Measurements from ENCODE around the gene RABGAP1L. TPM values are rescaled to one million over a fixed set of nuclear protein-coding genes. Genes with fewer than 3 reads are reported as not detected.

RABGAP1L gene
- total and polyA plus RNA-seq, 2 of the 8 experiments (the other 6 are each of a cell fraction or from before 2014, with no cell fraction given) = 33.3 to 156 TPM

DNA sequence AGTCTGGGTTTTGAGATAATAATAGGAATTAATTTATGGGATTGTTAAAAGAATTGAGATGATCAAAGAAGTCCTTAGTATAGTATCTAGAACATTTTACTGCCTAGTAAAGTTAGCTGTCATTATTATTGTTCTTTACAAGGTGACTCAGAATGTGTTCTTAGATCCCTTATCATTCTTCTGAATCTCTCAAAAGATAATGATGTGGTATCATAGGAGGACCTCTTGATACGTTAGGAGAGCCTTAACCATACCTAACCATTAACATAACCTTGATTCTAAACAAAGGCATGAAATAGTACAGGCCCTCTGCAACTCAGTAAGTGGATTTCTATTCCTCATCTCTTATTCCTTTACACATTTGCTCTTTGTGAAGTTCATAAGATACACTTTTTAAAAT lies 593.8 kb downstream of the RABGAP1L start:
- H3K9ac ChIP-seq (replicated peaks in 1 of 4; ENCODE audit: extremely low read depth in 1 of 4, low read depth in 3 of 4, low read length in 3 of 4) = no peak overlapping the region
- H3K4me1 ChIP-seq (replicated peaks in 1 of 4; ENCODE audit: control insufficient read depth in 3 of 4, insufficient read depth in 4 of 4, low read length in 3 of 4) = 0 out of 7 replicates have a peak, but pooled peaks cover 0 to 2% (median 0%) of the 10 kb centered on the region in 4 experiments
- no peaks in the 10 kb centered on the region for H3K79me2 ChIP-seq (ENCODE audit: control insufficient read depth in 1 of 2, insufficient read depth in 2 of 2, low read length in 2 of 2)
- H3K36me3 ChIP-seq (ENCODE audit: control insufficient read depth in 2 of 4, insufficient read depth in 4 of 4, low read length in 3 of 4) = no peaks in the 10 kb centered on the region
- ChIA-PET POLR2A (ENCODE audit: partially characterized antibody) (no interaction called here), CTCF (ENCODE audit: partially characterized antibody) (interaction anchor here (1.2 to 1.3 kb wide), 2 partner anchors 34 to 490 kb away, joined by 3 to 4 read pairs; no protein-coding TSS in a partner anchor)
- H2BK20ac ChIP-seq (ENCODE audit: low read length) = no peak overlapping the region
- 73% methylated on average over 1 of the region's 1 CpG; no CpG with 5 or more reads in 1 of the 2 experiments for WGBS, 2 experiments (ENCODE audit: extremely low coverage in 1 of 2, insufficient coverage in 1 of 2, insufficient read length in 1 of 2, insufficient replicate concordance in 2 of 2, low coverage in 1 of 2, low lambda C conversion rate in 2 of 2, missing lambda C conversion rate in 1 of 2)
- no peak overlapping the region for H2AFZ ChIP-seq (ENCODE audit: low read length)
- H2BK5ac ChIP-seq (ENCODE audit: low read depth, low read length) = no peak overlapping the region
- H2BK15ac ChIP-seq (ENCODE audit: low read length) = no peak overlapping the region
- no peaks in the 10 kb centered on the region for H3K27me3 ChIP-seq (replicated peaks in 1 of 4; ENCODE audit: control insufficient read depth in 3 of 4, extremely low read depth in 1 of 4, insufficient read depth in 3 of 4, low read length in 3 of 4)
- H3K23me2 ChIP-seq (ENCODE audit: low read depth, low read length) = no peaks in the 10 kb centered on the region; the same call in 1 of the 2 replicates
- H2AK5ac ChIP-seq (ENCODE audit: low read depth, low read length) = no peak overlapping the region
- no peak overlapping the region for H4K8ac ChIP-seq (ENCODE audit: extremely low read depth, insufficient read depth, low read length)
- H3K4me3 ChIP-seq (ENCODE audit: extremely low read depth in 1 of 4, insufficient read depth in 2 of 4, low read depth in 3 of 4, low read length in 4 of 4) = no peak overlapping the region
- no peak overlapping the region for H3K18ac ChIP-seq (ENCODE audit: extremely low read depth, low read length)
- no peaks in the 10 kb centered on the region for H3K9me3 ChIP-seq (ENCODE audit: insufficient read depth in 2 of 2, low read depth in 1 of 2, low read length in 1 of 2)
- no peak overlapping the region for H4K91ac ChIP-seq (replicated peaks; ENCODE audit: insufficient read length, low read length)
- H3K27ac ChIP-seq (ENCODE audit: low read depth, low read length) = no peak overlapping the region
- no peak overlapping the region for H2BK120ac ChIP-seq (replicated peaks; ENCODE audit: low read depth, low read length)
- no peak overlapping the region for H4K5ac ChIP-seq (ENCODE audit: insufficient read length, low read depth, low read length)
- H3K79me1 ChIP-seq (ENCODE audit: low read depth, low read length) = no peaks in the 10 kb centered on the region
- TF ChIP-seq HDAC2 (IDR thresholded peaks at IDR 0.05; ENCODE audit: borderline replicate concordance in 1 of 2, low read depth in 2 of 2, low read length in 2 of 2) (no peak), EZH2 (IDR thresholded peaks at IDR 0.05; ENCODE audit: low read depth, low read length, severe bottlenecking) (no peak), RXRA (IDR thresholded peaks at IDR 0.05; ENCODE audit: insufficient read depth, low read depth, low read length) (no peak), GTF2F1 (IDR thresholded peaks at IDR 0.05; ENCODE audit: borderline replicate concordance, low read depth, low read length) (no peak)
- H3K14ac ChIP-seq (ENCODE audit: insufficient read length) = no peak overlapping the region
- H3K4me2 ChIP-seq (ENCODE audit: insufficient read depth in 1 of 2, low read depth in 2 of 2, low read length in 2 of 2) = no peak overlapping the region
- DNase-seq (ENCODE audit: low read depth in 1 of 2, low spot score in 2 of 2) (no peak), FAIRE-seq (no peak)
- no peaks in the 10 kb centered on the region for H4K20me1 ChIP-seq (replicated peaks in 1 of 2; ENCODE audit: control insufficient read depth in 1 of 2, insufficient read depth in 2 of 2, low read length in 2 of 2)
- no peak overlapping the region for H2BK12ac ChIP-seq (ENCODE audit: low read depth, low read length)
- H3K23ac ChIP-seq (ENCODE audit: insufficient read length) = no peak overlapping the region
- H3K56ac ChIP-seq (replicated peaks; ENCODE audit: insufficient read length, low read depth, low read length) = no peak overlapping the region
- H3K4ac ChIP-seq (replicated peaks; ENCODE audit: insufficient read length, low read depth, low read length) = no peak overlapping the region

Measured in H1 (cell line).